Suprapubic skin (tissue), 4 donors: ENCODE results near the gene PLIN1. TPM values are rescaled to one million over a fixed set of nuclear protein-coding genes. Genes with fewer than 3 reads are reported as not detected.
"Not testable (repeated sequence)": the region's sequence is repeated elsewhere in the genome, so short reads cannot be mapped to it uniquely, and the experiment has no call there.

Experiments used
- DNase-seq, 2 donors: peaks; one replicate each; pipeline ENCODE4 v3.0.0-alpha.2; 2019; ENCODE audit warnings: low spot score in 2 of 2
- H3K27ac ChIP-seq: fragments of 200-600 bp; sonication (generic); one replicate; pipeline ENCODE4 v1.5.1; 2019
- H3K27me3 ChIP-seq: fragments of 200-600 bp; sonication (generic); one replicate; pipeline ENCODE4 v1.5.1; 2019
- H3K36me3 ChIP-seq: fragments of 200-600 bp; sonication (generic); one replicate; pipeline ENCODE4 v1.5.1; 2019
- H3K4me1 ChIP-seq: fragments of 200-600 bp; sonication (generic); one replicate; pipeline ENCODE4 v1.5.1; 2019
- H3K4me3 ChIP-seq: fragments of 200-600 bp; sonication (generic); one replicate; pipeline ENCODE4 v1.5.1; 2019; ENCODE audit warnings: mild to moderate bottlenecking
- H3K9me3 ChIP-seq: fragments of 200-600 bp; sonication (generic); one replicate; pipeline ENCODE4 v1.5.1; 2019
- CTCF ChIP-seq, 2 donors: fragments of 200-600 bp in 1 of 2; fragments of 450-650 bp in 1 of 2; sonication (generic) in 1 of 2; IDR thresholded peaks; one replicate each; pipeline ENCODE4 v1.5.1; 2016 to 2019; ENCODE audit warnings: antibody characterized with exemption in 2 of 2, mild to moderate bottlenecking in 1 of 2, moderate library complexity in 1 of 2
- EP300 ChIP-seq: sonication (generic); formaldehyde crosslinking; IDR thresholded peaks from one replicate; pipeline ENCODE4 v1.6.1; 2017; ENCODE audit warnings: antibody characterized with exemption
- POLR2A ChIP-seq, 2 donors: fragments of 450-650 bp; IDR thresholded peaks; one replicate each; pipeline ENCODE4 v1.6.1; 2017; ENCODE audit warnings: antibody characterized with exemption in 2 of 2, mild to moderate bottlenecking in 2 of 2, moderate library complexity in 2 of 2
- POLR2AphosphoS5 ChIP-seq, 3 donors: sonication (generic); formaldehyde crosslinking; IDR thresholded peaks; one replicate each; pipeline ENCODE4 v1.6.1; 2017; ENCODE audit warnings: antibody characterized with exemption in 3 of 3
- WGBS: methylation state at CpG from one replicate; pipeline ENCODE4 v1.1.5; 2018; 5-methylcytosine and 5-hydroxymethylcytosine counted together
- total RNA-seq, 4 donors: library from RNA; depleted of rRNA; stranded (reverse); fragments of >200 nt; gene quantifications; one replicate each; pipeline ENCODE4 v1.1.0, GENCODE V29; 2016

PLIN1 gene
- total RNA-seq, 4 donors from 2014 or later = 17.7 to 52.4 (median 35.9) TPM

GRCh38 chr15:89690276-89691218, 11.4 kb upstream of the PLIN1 start, which contains the start of the genes PEX11A and WDR93:
Gene PEX11A (minus strand): TSS chr15:89690754. CDS start chr15:89690632, 122 bp downstream.
Gene WDR93 (plus strand): TSS chr15:89690811. CDS start chr15:89701747, 10,936 bp downstream.
- no peaks in the 10 kb centered on the region for H3K36me3 ChIP-seq
- H3K4me3 ChIP-seq = peak within 1 kb of the TSS; percentile 91
- no peaks in the 10 kb centered on the region for H3K27me3 ChIP-seq
- peak; percentile 78 to 81 for DNase-seq
- peaks cover 18% of the 10 kb centered on the region for H3K4me1 ChIP-seq
- WGBS = 4% methylated on average over 28 of the region's 60 CpGs
- no peaks in the 10 kb centered on the region for H3K9me3 ChIP-seq
- H3K27ac ChIP-seq = peak within 1 kb of the TSS; percentile 63
- TF ChIP-seq CTCF (IDR thresholded peaks at IDR 0.05) (no peak), POLR2AphosphoS5 (IDR thresholded peaks at IDR 0.05) (no peak), POLR2A (IDR thresholded peaks at IDR 0.05) (peak in 1 of 2 donors; percentile 16)

GRCh38 chr15:89689930-89690275, 10.7 kb upstream of the PLIN1 start:
- WGBS = 50% methylated on average over 15 of the region's 15 CpGs

GRCh38 chr15:89686522-89686921, 7.4 kb upstream of the PLIN1 start:
- Histone ChIP-seq H3K4me1 (peaks cover 18% of the 10 kb centered on the region), H3K4me3 (no peak overlapping the region), H3K27ac (no peak overlapping the region), H3K36me3 (peaks cover 21% of the 10 kb centered on the region), H3K27me3 (no peaks in the 10 kb centered on the region), H3K9me3 (no peaks in the 10 kb centered on the region)
- no peak for DNase-seq
- TF ChIP-seq POLR2A (IDR thresholded peaks at IDR 0.05) (no peak), EP300 (no peak), POLR2AphosphoS5 (IDR thresholded peaks at IDR 0.05) (no peak), CTCF (IDR thresholded peaks at IDR 0.05) (no peak)

More at GRCh38 chr15:89689930-89690275, 10.7 kb upstream of the PLIN1 start:
- peak overlapping the region; percentile 91 for H3K4me3 ChIP-seq
- peak overlapping the region; percentile 63 for H3K27ac ChIP-seq
- DNase-seq, H3K27me3 ChIP-seq, H3K9me3 ChIP-seq, H3K36me3 ChIP-seq: not testable (repeated sequence)
- H3K4me1 ChIP-seq = peaks cover 18% of the 10 kb centered on the region

- TF ChIP-seq EP300 (no peak), POLR2AphosphoS5 (IDR thresholded peaks at IDR 0.05) (no peak), POLR2A (IDR thresholded peaks at IDR 0.05) (no peak), CTCF (IDR thresholded peaks at IDR 0.05) (no peak)
Observed at GRCh38 chr15:89685995-89686394, 6.8 kb upstream of the PLIN1 start.

GRCh38 chr15:89681146-89681545, 2.0 kb upstream of the PLIN1 start:
- H3K4me1 ChIP-seq = peaks cover 11% of the 10 kb centered on the region
- no peak overlapping the region for H3K4me3 ChIP-seq
- WGBS = 91% methylated on average over 2 of the region's 2 CpGs
- no peak for TF ChIP-seq POLR2AphosphoS5 (IDR thresholded peaks at IDR 0.05)
- no peak for TF ChIP-seq POLR2A (IDR thresholded peaks at IDR 0.05)
- no peak for TF ChIP-seq EP300
- no peaks in the 10 kb centered on the region for H3K9me3 ChIP-seq
- H3K27me3 ChIP-seq = no peaks in the 10 kb centered on the region
- DNase-seq = no peak
- peaks cover 21% of the 10 kb centered on the region for H3K36me3 ChIP-seq
- no peak overlapping the region for H3K27ac ChIP-seq

More at GRCh38 chr15:89685995-89686394, 6.8 kb upstream of the PLIN1 start:
- no peak for DNase-seq
- H3K4me1 ChIP-seq = peaks cover 18% of the 10 kb centered on the region
- H3K4me3 ChIP-seq = no peak overlapping the region
- H3K9me3 ChIP-seq = no peaks in the 10 kb centered on the region
- no peak overlapping the region for H3K27ac ChIP-seq
- H3K27me3 ChIP-seq = no peaks in the 10 kb centered on the region
- 79% methylated on average over 2 of the region's 2 CpGs for WGBS
- peaks cover 21% of the 10 kb centered on the region for H3K36me3 ChIP-seq

- no peak for TF ChIP-seq EP300
- no peak for TF ChIP-seq POLR2A (IDR thresholded peaks at IDR 0.05)
- no peak for TF ChIP-seq POLR2AphosphoS5 (IDR thresholded peaks at IDR 0.05)
- TF ChIP-seq CTCF (IDR thresholded peaks at IDR 0.05) = no peak
- WGBS = 47% methylated on average over 5 of the region's 5 CpGs
- peaks cover 21% of the 10 kb centered on the region for H3K36me3 ChIP-seq
- H3K27ac ChIP-seq = no peak overlapping the region
- no peak overlapping the region for H3K4me3 ChIP-seq
- no peak for DNase-seq
- H3K9me3 ChIP-seq = no peaks in the 10 kb centered on the region
- peaks cover 11% of the 10 kb centered on the region for H3K4me1 ChIP-seq
- H3K27me3 ChIP-seq = no peaks in the 10 kb centered on the region
Observed at GRCh38 chr15:89680282-89680873, 1.2 kb upstream of the PLIN1 start.
